ENCODE data around the gene ITGA1. TPM values are rescaled to one million over a fixed set of nuclear protein-coding genes. Genes with fewer than 3 reads are reported as not detected.

The ITGA1 gene
- 12.7 and 21.5 TPM in 2 replicates for total RNA-seq

GRCh38 chr5:52787600-52788504 lies at the start of gene ITGA1, which contains the start of gene PELO:
TSS of gene ITGA1 (plus strand) at chr5:52787916. CDS start at chr5:52788354, 438 bp downstream.
TSS of gene PELO (plus strand) at chr5:52787916. CDS start at chr5:52800395, 12,479 bp downstream.

GRCh38 chr5:52989025-52989780 lies 201.5 kb downstream of the ITGA1 start, which contains the start of gene ITGA2:
TSS of gene ITGA2 (plus strand) at chr5:52989352. CDS start at chr5:52989469, 117 bp downstream.

Other genes with a start within 250 kb of the ITGA1 start
- gene PELO, start within 50 bp of the ITGA1 start, total RNA-seq = 19.9 and 25.6 TPM in 2 replicates
- gene ITGA2, start 201.4 kb downstream of the ITGA1 start, total RNA-seq = 30.9 and 33.3 TPM in 2 replicates

Measured in mammary microvascular endothelial cell (primary cell).